ENCODE results near the gene CKM.

DNA sequence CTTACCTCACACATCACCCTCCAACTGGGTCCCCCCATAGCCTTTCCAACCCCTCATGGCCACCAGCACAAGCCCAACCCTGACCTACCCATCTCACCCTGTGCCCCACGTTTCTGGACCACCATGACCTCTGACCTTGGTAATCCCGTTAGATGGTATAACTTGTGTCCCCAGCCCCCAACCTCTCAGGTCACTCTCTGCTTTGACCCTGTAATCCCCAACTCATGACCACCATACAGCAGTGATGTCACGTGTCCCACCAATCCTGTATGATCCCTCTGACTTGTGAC lies 26.4 kb upstream of the CKM start:
- TF ChIP-seq, protein P1, sequence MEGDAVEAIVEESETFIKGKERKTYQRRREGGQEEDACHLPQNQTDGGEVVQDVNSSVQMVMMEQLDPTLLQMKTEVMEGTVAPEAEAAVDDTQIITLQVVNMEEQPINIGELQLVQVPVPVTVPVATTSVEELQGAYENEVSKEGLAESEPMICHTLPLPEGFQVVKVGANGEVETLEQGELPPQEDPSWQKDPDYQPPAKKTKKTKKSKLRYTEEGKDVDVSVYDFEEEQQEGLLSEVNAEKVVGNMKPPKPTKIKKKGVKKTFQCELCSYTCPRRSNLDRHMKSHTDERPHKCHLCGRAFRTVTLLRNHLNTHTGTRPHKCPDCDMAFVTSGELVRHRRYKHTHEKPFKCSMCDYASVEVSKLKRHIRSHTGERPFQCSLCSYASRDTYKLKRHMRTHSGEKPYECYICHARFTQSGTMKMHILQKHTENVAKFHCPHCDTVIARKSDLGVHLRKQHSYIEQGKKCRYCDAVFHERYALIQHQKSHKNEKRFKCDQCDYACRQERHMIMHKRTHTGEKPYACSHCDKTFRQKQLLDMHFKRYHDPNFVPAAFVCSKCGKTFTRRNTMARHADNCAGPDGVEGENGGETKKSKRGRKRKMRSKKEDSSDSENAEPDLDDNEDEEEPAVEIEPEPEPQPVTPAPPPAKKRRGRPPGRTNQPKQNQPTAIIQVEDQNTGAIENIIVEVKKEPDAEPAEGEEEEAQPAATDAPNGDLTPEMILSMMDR (conservative IDR thresholded peaks at IDR 0.05): no peak
- no peak for TF ChIP-seq ZFX (IDR thresholded peaks at IDR 0.05)

All from C4-2B (cell line).